ENCODE measurements around the gene GPATCH8. TPM values are rescaled to one million over a fixed set of nuclear protein-coding genes. Genes with fewer than 3 reads are reported as not detected.

GPATCH8 gene
- total RNA-seq, 1 donor from 2014 or later, result 66.9 TPM

DNA sequence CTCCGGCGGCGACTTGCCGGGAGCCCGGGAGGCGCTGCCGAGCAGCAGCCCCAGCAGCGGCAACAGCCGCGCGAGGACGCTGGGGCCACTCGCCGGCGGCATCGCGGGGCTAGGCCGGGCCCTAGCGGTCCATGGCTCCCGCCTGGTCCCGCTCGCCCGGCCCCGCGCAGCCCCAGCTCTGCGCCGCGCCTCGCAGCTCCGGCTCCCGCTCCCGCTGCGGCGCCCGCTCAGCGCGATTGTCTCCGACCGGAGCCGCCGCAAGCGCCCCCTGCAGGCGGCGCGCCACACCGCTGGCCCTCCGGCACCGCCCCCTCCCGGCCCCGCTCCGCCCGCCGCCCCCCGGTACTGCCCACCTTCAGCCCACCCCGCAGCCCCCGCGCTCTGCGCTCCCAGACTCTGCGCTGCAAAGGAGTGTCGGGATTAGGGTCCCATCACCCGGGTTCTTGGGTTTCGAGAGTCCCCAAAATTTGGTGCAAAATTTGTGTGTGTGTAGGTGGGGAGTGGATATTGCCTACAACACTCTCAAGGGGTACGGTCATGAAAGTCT, 139.5 kb downstream of the GPATCH8 start, which contains the start of gene FAM171A2:
Gene FAM171A2 (minus strand): TSS at position 241 of the 547 bp plus-strand sequence. CDS start 139 bp downstream, at position 102.
- intact Hi-C loops (cut with DNase I), result no loop called here
- ATAC-seq (peak; percentile 66), DNase-seq (ENCODE audit: low spot score) (peak; percentile 80)

DNA sequence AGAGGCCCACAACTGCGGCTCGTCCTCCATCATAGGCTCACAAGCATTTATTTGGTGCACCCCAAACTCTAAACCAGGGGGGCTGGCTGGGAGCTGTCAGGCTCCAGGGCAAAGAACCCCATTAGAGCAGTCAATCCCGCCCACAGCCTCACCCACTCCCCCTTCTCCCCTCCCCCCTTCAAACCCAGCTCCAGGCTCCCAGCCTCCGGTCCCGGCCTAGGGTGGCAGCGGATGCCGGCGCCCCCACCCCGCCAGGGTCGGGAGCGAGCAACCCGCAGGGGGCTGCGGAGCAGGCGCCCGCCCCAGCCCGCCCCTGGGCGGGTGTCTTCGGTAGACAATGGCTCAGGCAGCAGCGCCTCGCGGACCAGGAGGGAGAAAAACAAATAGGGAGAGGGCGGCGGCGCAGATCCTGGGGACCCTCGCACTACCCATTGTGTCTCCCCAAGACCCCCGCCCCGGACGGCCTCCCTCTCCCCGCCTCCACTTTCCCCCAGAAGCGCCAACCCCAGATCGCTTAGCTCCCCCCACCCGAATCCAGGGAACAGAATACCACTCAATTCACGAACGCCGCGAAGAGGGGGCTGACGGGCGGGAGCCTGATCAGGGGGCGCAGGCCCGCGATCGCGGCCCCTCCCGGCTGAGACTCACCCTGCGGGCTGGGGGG, 140.1 kb downstream of the GPATCH8 start:
- peak; percentile 29 for ATAC-seq
- intact Hi-C loops (cut with DNase I), result no loop called here
- no peak for DNase-seq (ENCODE audit: low spot score)

DNA sequence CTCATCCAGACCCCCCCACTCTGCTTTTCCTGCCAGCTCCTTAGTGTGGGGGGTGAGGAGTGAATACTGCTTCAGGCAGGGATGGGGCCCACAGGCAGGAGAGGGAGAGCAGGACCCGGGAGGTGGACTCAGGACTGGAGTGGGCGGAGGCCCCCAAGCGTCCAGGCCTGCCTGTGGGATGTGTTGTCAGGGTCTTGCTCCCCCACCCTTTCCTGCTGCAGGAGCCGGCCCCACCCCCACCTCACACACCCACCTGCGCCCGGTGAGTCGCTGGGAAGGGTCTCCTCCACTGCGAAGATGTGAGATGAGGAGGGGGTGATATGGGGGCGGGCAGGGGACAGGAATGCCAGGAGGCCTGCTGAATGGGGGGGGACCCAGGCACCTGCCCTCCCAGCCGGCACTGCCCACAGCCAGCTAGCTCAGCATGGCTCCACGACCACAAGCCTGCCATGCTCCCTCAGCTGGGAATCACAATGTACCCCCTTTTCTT, 140.7 kb downstream of the GPATCH8 start:
- intact Hi-C loops (cut with DNase I), result no loop called here
- DNase-seq (ENCODE audit: low spot score) (no peak), ATAC-seq (peak; percentile 11)

DNA sequence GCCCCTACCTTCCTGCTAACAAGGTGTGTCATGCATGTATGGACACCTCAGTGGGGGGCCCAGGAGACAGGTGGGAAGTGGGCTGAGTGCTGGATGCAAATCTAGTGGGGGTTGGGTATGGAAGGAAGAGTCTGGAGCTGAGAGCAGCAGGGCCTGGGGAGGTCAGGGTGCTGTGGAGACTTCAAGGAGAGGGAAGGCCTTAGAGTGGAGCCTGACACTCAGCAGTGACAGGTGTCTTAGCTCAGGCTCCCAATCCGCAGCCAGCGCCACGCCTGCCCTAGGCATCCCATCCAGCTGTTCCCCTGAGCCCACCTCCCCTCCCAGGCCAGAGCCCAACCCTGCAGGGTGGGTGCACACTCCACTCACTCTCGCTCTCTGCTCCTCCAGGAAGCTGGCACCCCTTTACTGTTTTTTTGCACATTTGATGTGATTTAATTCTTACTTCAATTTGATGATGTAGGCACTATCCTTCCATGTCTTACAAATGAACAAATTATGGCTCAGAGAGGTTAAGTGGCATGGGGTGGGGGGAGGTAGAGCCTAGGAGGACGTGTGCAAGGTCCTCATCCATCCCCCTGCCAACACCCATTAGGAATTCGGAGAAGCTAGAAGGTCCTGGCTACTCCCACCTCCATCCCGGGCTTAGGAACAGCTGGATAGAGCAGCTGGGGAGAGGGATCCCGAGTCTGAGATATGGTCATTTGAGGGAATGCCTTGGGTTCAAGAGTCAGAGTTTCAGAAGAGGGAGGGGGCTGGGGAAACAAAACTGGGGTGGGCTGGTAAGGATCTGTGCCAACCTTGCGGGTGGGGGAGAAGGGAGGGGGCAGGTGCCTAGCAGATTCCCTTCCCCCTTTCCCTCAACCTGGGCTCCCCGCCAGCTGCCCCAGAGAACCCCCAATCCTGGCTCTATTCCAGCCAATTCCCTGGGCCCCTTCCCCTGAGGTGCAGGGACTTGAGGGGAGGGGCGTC, 141.6 kb downstream of the GPATCH8 start:
- DNase-seq (ENCODE audit: low spot score) (no peak), ATAC-seq (no peak)
- intact Hi-C loops (cut with DNase I), result loop anchor here (2.0 kb wide), 1 partner anchor 27 kb away; no protein-coding TSS in a partner anchor

DNA sequence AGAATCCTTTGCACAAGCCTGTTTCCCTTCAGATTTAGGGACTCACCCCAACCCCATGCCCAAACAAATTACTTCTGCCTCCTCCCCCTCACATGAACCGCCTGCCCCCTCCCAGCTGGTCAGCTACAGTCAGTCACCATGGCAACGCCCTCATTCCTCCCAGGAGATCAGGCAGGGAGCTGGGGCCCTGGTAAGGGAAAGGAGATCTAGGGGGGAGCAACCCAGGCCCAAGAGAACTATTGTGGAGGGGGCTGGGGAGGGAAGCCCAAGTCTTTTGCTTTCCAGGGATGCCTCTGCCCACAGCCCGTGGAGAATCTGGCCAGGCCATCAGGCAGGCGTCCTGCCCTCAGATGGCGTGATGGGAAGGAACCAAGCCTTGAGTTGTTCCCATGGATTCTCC, 142.4 kb downstream of the GPATCH8 start:
- ATAC-seq, result peak; percentile 62
- intact Hi-C loops (cut with DNase I), result loop anchor here (2.0 kb wide), 1 partner anchor 26 kb away; no protein-coding TSS in a partner anchor
- DNase-seq (ENCODE audit: low spot score), result no peak

DNA sequence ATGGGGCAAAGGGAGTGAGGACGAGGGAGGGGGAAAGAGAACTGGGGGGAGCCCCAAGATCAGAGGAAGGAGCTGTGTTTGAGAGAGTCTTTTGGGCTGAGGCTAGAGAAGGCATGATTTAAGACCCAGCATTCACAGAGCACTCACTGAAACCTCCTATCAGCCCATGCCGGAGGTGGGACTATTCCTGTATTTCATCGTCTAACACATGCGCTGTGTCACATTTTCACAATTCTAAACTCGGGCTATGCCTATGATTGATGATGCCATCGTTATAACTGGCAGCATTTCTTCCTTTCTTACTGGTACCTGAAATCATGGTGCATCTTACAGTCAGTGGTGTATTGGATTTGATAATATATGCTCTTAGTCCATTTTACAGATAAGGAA, 143.1 kb downstream of the GPATCH8 start:
- intact Hi-C loops (cut with DNase I), result loop anchor here (2.0 kb wide), 1 partner anchor 25 kb away; no protein-coding TSS in a partner anchor
- no peak for DNase-seq (ENCODE audit: low spot score)
- no peak for ATAC-seq

DNA sequence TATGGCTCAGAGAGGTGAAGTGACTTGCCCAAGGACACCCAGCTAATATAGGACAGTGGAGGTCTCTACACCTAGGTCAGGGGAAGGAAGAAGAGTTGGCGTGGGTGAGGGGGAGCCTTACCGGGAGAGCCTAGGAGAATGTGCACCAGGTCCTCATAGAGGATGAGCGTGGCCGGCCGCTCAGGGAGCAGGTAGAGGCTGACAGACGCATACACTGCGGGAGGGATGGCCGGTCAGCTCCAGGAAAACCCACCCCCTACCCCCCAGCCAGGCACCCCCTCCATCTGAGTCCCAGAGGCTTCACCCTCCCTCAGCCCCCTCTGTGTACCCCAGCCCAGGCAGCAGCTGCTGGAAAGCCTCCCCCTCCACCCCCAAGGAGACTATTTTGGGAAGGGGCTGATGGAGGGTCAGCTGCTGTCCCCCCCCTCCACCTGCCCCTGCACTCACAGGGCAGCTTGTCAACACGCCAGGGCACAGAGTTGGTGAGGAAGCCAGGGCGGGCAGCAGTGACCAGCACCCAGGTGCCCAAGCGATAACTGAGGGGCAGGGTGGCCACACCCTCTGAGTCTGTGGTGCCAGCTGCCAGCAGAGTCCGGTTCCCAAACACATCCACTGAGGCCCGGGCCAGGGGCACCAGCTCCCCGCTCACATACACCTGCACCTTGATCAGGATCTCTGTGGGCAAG, 143.6 kb downstream of the GPATCH8 start:
- DNase-seq (ENCODE audit: low spot score) (no peak), ATAC-seq (no peak)
- intact Hi-C loops (cut with DNase I), result loop anchor here (2.0 kb wide), 1 partner anchor 25 kb away; no protein-coding TSS in a partner anchor

DNA sequence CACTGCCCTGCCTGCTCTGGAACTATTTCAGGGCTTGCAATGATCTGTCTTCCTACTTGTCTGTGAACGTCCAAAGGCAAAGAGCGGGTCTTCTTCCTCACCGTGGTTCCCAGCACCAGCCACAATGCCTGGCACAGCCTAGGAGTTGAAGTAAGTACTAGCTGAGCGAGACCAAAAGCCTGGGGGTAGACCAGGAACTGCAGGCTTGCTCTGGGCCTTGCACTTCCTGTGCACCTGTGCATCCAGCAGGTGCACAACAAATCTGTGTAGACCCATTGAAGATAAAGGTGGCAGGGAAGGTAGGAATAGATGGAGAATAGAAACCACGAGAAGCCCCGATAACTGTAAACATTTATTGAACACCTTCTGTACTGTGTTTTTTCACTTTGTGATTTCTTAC, 144.2 kb downstream of the GPATCH8 start:
- ATAC-seq (no peak), DNase-seq (ENCODE audit: low spot score) (no peak)
- intact Hi-C loops (cut with DNase I), result no loop called here

DNA sequence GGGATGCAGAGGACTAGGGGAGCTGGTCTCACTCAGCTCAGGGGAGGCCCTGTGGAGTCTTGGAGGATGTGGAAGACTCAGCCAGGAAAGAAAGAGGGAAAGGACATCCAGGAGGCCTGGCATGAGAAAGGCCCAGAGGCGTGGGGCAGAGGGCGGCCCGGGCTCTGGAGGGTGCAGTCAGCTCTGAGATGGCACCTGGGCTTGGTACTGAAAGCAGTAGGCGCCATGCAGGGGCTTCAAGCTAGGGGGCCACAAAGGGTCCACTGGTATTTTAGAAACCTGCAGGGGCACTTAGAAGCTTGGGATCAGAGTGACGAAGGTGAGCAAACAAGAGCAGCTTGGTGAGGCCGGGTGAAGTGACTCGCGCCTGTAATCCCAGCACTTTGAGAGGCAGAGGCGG, 145.1 kb downstream of the GPATCH8 start:
- ATAC-seq (no peak), DNase-seq (ENCODE audit: low spot score) (no peak)
- intact Hi-C loops (cut with DNase I), result no loop called here

DNA sequence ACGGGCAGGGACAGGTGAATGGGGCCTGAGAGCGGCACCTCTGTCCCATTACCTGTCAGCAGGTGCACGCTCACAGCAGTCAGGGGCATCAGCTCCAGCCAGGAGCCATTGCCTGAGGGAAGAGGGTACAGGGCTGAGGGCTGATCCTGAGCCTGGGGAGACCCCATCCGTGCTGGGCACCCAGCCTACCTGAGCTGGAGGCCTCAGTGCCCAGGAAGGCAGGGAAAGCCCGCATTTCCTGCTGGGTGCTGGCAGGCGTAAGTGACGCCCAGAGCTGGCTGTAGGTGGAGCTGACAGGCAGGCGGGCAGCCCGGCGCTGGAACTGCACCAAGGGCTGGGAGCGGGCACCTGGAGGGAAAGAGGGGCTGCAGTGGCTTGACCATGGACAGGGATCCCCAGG, 147.0 kb downstream of the GPATCH8 start:
- no peak for DNase-seq (ENCODE audit: low spot score)
- no peak for ATAC-seq
- intact Hi-C loops (cut with DNase I), result no loop called here

DNA sequence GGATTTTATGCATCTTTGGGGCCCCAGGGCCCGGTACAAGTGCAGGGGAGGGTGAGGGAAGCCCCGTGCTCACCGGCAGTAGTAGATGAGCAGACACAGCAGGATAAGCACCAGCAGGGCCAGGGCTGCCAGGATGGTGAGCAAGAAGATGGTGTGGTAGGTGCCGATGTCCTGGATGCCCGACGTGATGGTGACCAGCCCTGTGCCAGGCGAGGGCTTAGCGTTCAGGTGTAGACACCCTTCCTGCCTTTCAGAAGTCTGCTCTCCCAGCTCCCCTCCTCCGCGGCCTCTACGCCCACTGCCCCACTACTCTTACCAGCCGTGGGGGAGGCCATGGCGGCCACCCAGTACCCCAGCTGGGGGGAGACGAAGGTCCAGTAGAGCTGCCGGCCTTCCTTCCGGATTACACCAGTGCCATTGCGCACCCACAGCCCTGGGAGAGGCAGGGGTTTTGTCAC, 147.5 kb downstream of the GPATCH8 start:
- ATAC-seq, result no peak
- DNase-seq (ENCODE audit: low spot score), result no peak
- intact Hi-C loops (cut with DNase I), result no loop called here

DNA sequence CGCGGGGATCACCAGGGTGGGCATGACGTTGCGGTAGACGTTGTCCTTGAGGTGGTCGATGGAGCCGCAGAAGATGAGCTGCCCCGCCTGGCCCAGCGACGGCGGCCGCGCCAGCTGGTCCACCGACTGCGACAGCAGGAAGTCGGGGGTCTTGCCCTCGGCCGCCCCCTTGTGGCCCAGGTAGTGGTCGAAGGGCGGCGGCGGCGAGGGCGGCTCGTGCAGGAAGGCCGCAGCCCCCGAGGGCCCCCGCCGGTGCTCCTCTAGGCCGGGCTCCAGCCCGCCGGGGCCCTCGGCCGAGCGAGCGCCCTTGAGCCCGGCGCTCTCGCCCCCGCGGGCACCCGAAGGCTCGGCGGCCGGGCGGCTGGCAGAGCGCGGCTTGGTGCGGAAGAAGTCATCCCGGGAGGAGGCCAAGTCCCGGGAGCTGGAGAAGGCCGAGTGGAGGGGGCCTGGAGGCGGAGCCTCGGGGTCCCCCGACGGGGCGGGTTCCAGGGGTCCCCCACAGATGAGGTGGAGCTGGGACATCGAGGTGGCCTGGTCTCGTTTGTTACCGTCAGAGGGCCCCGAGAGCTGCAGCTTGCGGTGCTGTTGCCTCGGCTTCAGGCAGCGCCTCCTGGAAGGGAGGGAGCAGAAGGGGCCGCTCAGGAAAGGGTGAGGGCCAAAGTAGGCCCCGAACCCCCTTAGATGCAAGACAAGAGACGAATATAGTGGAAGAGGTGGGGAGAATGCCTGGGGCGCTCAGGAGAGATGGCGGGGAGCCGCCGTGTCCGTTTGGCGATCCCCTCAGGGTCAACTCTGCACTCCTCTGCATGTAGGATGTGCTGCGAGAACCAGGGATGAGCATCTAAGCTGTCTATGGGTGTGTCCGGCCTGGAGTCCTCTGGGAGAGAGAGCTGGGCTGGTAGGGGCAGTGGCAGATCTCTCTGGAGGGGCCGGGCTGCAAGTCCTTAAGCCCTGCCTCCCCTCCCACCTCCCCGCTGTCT, 148.3 kb downstream of the GPATCH8 start:
- ATAC-seq, result no peak
- DNase-seq (ENCODE audit: low spot score), result no peak
- intact Hi-C loops (cut with DNase I), result no loop called here

DNA sequence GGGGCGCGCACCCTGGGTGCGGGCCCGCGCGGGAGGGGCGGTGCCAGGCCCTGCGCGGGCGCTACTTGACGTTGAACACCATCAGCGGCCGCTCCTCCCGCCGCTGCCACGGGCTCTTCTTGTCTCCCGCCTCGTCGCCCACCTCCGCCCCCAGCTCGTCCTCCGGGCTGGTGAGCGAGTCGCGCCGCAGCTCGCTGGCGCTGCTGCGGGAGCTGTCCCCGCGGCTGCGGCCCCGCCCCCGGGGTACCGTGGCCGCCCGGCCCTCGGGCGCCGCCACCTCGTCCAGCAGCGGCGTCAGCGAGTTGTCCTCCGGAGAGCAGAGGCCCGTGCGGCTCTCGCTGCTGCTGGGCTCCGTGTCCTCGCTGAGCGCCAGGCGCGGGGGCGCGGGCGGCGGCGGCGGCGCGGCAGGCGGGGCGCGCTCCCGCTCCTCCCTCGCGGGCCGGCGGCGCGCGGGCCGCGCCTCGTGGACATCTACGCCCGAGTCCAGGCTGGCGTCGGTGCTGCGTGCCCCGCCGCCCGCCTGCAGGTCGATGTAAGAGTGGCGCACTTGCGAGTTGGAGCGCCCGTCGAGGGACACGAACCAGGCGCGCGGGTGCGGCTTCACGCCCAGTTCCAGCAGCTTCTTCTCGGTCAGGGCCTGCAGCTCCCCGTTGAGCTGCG, 149.4 kb downstream of the GPATCH8 start:
- ATAC-seq (no peak), DNase-seq (ENCODE audit: low spot score) (no peak)
- intact Hi-C loops (cut with DNase I), result no loop called here

DNA sequence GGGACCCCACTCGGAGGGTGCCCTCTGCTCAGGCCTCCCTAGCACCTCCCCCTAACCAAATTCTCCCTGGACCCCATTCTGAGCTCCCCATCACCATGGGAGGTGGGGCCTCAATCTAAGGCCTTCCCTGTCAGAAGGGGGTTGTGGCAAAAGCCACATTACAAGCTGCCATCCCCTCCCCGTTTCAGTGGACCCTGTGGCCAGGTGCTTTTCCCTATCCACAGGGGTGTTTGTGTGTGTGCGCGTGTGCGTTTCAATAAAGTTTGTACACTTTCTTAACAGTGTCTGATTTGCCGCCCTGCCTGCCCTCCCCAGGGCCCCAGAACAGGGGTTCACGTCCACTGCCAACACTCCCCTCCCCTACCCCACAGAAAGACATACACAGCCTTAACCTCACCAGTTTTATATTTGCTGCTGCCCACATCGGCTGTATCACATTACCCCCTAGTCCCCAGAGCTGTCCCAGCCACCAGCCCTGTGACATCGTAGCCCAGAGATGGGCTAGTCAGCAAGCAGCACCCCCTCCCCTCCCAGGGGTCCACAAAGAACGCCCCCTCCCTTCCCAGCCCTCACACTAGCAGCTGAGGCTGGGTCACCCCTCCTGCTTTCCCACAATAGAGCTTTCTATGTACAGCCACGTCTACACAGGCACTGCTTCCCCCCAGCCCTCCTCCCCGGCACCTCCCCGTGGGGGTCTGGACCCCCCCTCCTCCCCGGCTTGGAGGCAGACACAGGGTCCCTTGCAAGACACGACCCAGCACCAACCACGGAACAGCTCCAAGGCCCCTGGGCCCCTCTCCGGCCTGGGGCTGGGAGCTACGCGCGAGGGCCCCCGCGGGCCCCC, 150.2 kb downstream of the GPATCH8 start:
- DNase-seq (ENCODE audit: low spot score) (no peak), ATAC-seq (no peak)
- intact Hi-C loops (cut with DNase I), result no loop called here

DNA sequence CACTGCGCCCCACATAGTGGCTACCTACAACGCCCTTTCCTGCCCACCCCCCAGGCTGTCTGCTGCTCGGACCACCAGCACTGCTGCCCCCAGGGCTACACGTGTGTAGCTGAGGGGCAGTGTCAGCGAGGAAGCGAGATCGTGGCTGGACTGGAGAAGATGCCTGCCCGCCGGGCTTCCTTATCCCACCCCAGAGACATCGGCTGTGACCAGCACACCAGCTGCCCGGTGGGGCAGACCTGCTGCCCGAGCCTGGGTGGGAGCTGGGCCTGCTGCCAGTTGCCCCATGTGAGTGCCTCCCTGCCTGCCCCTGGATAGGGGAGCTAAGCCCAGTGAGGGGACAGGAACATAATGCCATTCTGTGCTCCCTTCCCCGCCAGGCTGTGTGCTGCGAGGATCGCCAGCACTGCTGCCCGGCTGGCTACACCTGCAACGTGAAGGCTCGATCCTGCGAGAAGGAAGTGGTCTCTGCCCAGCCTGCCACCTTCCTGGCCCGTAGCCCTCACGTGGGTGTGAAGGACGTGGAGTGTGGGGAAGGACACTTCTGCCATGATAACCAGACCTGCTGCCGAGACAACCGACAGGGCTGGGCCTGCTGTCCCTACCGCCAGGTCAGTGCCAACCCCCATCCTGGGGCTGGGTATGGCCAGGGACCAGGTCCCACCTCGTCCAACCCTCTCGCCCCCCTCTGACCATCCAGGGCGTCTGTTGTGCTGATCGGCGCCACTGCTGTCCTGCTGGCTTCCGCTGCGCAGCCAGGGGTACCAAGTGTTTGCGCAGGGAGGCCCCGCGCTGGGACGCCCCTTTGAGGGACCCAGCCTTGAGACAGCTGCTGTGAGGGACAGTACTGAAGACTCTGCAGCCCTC, 151.0 kb downstream of the GPATCH8 start:
- DNase-seq (ENCODE audit: low spot score), result no peak
- ATAC-seq, result no peak
- intact Hi-C loops (cut with DNase I), result no loop called here

Data from sciatic nerve (tissue), 2 donors.